Heart right ventricle (tissue), 16 donors: ENCODE results near the gene ANAPC7. TPM values are rescaled to one million over a fixed set of nuclear protein-coding genes. Genes with fewer than 3 reads are reported as not detected.

Experiments used
- ATAC-seq, 8 donors: fragments of 200-7000 bp; cut with Tn5 transposase; one replicate each; pipeline ENCODE4 v1.9.1; 2020; ENCODE audit warnings: mild to moderate bottlenecking in 8 of 8, moderate library complexity in 8 of 8, moderate number of reproducible peaks in 1 of 8
- DNase-seq, 2 donors: peaks; one replicate each; pipeline ENCODE4 v3.0.0-alpha.2; 2020
- H3K27ac ChIP-seq, 10 donors: fragments of 200-600 bp; sonication (generic) in 2 of 10; one replicate each; pipeline versions ENCODE4 v1.5.0 to v1.8.0; 2020 to 2022; ENCODE audit warnings: mild to moderate bottlenecking in 3 of 10
- H3K27me3 ChIP-seq, 7 donors: fragments of 200-600 bp; one replicate each; pipeline ENCODE4 v1.8.0; 2021 to 2022; ENCODE audit warnings: mild to moderate bottlenecking in 2 of 7
- H3K36me3 ChIP-seq, 9 donors: fragments of 200-600 bp; sonication (generic) in 1 of 9; one replicate each; pipeline versions ENCODE4 v1.5.0 to v1.8.0; 2020 to 2022; ENCODE audit warnings: mild to moderate bottlenecking in 2 of 9
- H3K4me1 ChIP-seq, 9 donors: fragments of 200-600 bp; sonication (generic) in 1 of 9; one replicate each; pipeline versions ENCODE4 v1.5.0 to v1.8.0; 2020 to 2022; ENCODE audit warnings: mild to moderate bottlenecking in 4 of 9
- H3K4me3 ChIP-seq, 10 donors: fragments of 200-600 bp; sonication (generic) in 2 of 10; one replicate each; pipeline versions ENCODE4 v1.5.0 to v1.8.0; 2020 to 2022; ENCODE audit warnings: mild to moderate bottlenecking in 7 of 10, moderate library complexity in 2 of 10
- H3K9me3 ChIP-seq, 11 donors: fragments of 200-600 bp in 10 of 11; sonication (generic) in 2 of 11; one replicate each; pipeline versions ENCODE4 v1.5.0 to v1.8.0; 2013 to 2022; ENCODE audit warnings: mild to moderate bottlenecking in 2 of 11, control low read depth in 1 of 11, moderate library complexity in 1 of 11
- WGBS, 2 donors: extraction: QIAGEN DNeasy Blood & Tissue Kit; methylation state at CpG; one replicate each; pipeline ENCODE4 v1.1.7; 2013; ENCODE audit warnings: inconsistent platforms in 1 of 2; 5-methylcytosine and 5-hydroxymethylcytosine counted together
- intact Hi-C, 10 donors: fragments of 100-400 bp; cut with DNase I; formaldehyde crosslinking; loops; one replicate each; pipeline versions ENCODE4 v1.11.1 to v1.14.2; 2022
- polyA plus RNA-seq, 2 donors: library from polyadenylated mRNA; stranded (reverse); fragments of 200-250 nt; gene quantifications; one replicate each; pipeline ENCODE4 v1.2.3, GENCODE V29; 2013
- total RNA-seq, 10 donors: library from RNA; stranded (reverse); fragmentation: NEBNext Ultra II Directional in 3 of 10; extraction: Animal tissue kit (Norgen Biotek cat#: 25700) in 3 of 10; gene quantifications; one replicate each; pipeline versions ENCODE4 v1.2.1 to v1.2.4, GENCODE V29; 2021 to 2023
- TF ChIP-seq, protein P1 (sequence below), 9 donors: fragments of 200-600 bp; sonication (generic) in 2 of 9; IDR thresholded peaks; one replicate each; pipeline versions ENCODE4 v1.5.0 to v1.8.0; 2021 to 2022; ENCODE audit warnings: antibody characterized with exemption in 9 of 9, mild to moderate bottlenecking in 5 of 9, moderate library complexity in 1 of 9
- donor health status: Arrhythmogenic right ventricular cardiomyopathy.
- donor health status: ischemic (EF 13 %, LVEDD 7.1; RV severe dilation, severe dysfunction).
- donor health status: healthy with polysubstance abuse.
- donor health status: DM: no; HTN: yes; CAD: no.
- donor health status: DM: no; HTN: no; CAD: no.
- donor health status: ischemic (EF 25% LVEDD 6.9; RV normal size, moderate dysfunction).
- donor health status: ischemic (EF 25% LVEDD 5.7; RV mildly dilated, moderate dysfunction).
- donor health status: healthy.
- donor health status: DM: yes; HTN: yes; CAD: no.
- donor health status: Ischemic cardiomyopathy.
- donor health status: ischemic (EF 35%, LVEDD 5.7; RV mildly dilated, moderate dysfunction).
- donor health status: nonischemic (EF 11% LVEDD 7.7; RV severe dilation, severe dysfunction).
- donor health status: DM: yes; HTN: yes; CAD: no.
- donor health status: PGD.
- donor health status: ischemic (EF 29% LVEDD 5.4; RV normal size, mild dysfunction).
- donor health status: nonischemic (EF 23%, LVEDD 6.1; RV moderate dilation, normal function).

Gene ANAPC7
- total and polyA plus RNA-seq, 12 donors, result 28.9 to 54.6 (median 35.3) TPM

DNA sequence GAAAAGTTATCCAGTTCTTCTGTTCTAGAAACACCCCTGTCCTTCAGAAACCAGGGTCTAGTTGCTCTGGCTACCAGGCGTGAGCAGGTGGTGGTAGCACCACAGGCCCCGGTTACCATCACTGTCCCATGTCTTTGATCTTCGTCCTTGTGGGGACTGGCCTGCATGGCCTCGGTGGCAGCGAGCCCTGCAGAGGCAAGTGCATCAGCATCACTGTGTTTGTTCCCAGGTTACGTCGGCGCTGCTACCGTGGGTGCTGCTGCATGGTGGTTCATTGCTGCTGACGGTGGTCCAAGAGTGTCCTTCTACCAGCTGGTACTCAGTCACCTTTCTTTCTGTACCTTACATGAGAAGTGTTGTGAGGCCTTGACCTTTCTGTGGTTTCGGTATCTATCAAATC lies 58.9 kb downstream of the ANAPC7 start:
- Histone ChIP-seq H3K36me3 (peaks cover 4 to 100% (median 94%) of the 10 kb centered on the region in 9 donors), H3K4me1 (peaks cover 0 to 30% (median 13%) of the 10 kb centered on the region in 9 donors), H3K9me3 (no peaks in the 10 kb centered on the region), H3K27ac (peak overlapping the region in 2 of 10 donors; percentile 0 to 18), H3K4me3 (no peak overlapping the region), H3K27me3 (no peaks in the 10 kb centered on the region)
- ATAC-seq, result peak in 1 of 8 donors; percentile 10
- 88 to 89% methylated on average over 11 of the region's 11 CpGs for WGBS, 2 donors
- intact Hi-C loops, result loop anchor here in 1 of 10 donors (10.0 kb wide), 1 partner anchor 240 kb away; no protein-coding TSS in a partner anchor
- no peak for DNase-seq
- TF ChIP-seq, protein P1, sequence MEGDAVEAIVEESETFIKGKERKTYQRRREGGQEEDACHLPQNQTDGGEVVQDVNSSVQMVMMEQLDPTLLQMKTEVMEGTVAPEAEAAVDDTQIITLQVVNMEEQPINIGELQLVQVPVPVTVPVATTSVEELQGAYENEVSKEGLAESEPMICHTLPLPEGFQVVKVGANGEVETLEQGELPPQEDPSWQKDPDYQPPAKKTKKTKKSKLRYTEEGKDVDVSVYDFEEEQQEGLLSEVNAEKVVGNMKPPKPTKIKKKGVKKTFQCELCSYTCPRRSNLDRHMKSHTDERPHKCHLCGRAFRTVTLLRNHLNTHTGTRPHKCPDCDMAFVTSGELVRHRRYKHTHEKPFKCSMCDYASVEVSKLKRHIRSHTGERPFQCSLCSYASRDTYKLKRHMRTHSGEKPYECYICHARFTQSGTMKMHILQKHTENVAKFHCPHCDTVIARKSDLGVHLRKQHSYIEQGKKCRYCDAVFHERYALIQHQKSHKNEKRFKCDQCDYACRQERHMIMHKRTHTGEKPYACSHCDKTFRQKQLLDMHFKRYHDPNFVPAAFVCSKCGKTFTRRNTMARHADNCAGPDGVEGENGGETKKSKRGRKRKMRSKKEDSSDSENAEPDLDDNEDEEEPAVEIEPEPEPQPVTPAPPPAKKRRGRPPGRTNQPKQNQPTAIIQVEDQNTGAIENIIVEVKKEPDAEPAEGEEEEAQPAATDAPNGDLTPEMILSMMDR (IDR thresholded peaks at IDR 0.05), result no peak

DNA sequence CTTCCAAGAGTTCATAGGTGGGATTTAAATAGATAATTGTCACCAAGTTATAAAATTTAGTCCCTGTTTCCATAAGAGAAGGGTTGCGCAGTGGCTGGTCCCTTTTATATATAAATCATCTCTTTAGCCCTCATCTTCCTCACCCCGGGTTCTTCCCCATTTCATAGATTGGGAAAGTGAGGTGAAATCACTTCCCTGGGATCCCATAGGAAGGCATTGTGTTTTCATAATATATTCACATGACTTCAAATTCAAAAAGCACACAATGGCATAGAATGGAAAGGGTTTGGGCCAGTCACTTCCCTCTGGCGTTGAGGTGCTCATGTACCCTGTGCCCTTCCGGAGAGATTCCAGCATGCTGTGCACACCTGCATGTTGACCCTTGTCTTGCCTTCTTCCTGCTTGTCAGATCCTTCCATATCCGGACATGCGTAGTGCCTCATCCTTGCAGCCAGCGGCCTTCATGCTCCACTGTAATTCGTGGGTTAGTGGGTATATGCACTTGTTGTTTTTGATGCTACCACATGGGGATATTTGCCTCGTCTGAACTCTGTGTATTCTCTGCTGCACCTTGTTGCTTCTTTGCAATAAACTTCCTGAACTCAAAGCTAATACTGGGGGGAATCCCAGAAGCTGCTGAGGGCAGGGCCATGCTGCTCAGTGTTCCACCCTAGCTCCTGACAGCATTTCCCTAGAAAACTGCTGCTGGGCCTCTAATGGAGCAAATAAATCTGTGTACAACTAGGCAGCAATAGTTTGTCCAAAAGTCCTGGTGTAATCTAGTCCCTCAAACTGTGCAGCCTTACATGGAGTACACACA lies 59.6 kb downstream of the ANAPC7 start:
- H3K27ac ChIP-seq, result peak overlapping the region in 2 of 10 donors; percentile 0 to 18

DNA sequence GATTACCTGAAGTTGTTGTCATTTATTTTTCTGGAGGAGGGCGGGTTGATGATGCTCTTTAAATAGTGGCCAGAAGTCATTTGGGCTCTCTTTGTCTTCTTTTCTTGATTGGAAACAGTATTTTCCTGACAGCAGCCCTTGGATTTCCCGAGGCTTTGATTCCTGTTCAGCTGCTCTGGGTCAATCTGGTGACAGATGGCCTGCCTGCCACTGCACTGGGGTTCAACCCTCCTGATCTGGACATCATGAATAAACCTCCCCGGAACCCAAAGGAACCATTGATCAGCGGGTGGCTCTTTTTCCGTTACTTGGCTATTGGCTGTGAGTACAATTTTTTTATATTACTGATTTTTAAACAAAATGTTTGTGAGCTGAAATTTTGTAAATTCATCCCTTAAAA lies 60.4 kb downstream of the ANAPC7 start:
- H3K4me1 ChIP-seq, result peaks cover 0 to 24% (median 14%) of the 10 kb centered on the region in 9 donors
- no peak overlapping the region for H3K4me3 ChIP-seq
- intact Hi-C loops, result loop anchor here in 1 of 10 donors (10.0 kb wide), 1 partner anchor 238 kb away; no protein-coding TSS in a partner anchor
- H3K27ac ChIP-seq, result no peak overlapping the region
- no peak for ATAC-seq
- H3K27me3 ChIP-seq, result no peaks in the 10 kb centered on the region
- TF ChIP-seq, protein P1 (IDR thresholded peaks at IDR 0.05), result no peak
- H3K9me3 ChIP-seq, result no peaks in the 10 kb centered on the region
- DNase-seq, result no peak
- H3K36me3 ChIP-seq, result peaks cover 12 to 100% (median 90%) of the 10 kb centered on the region in 9 donors
- 84% methylated on average over 5 of the region's 5 CpGs for WGBS, 2 donors

More for the DNA sequence above, 59.6 kb downstream of the ANAPC7 start:
- H3K4me1 ChIP-seq, result peaks cover 0 to 23% (median 13%) of the 10 kb centered on the region in 9 donors
- ATAC-seq (peak in 1 of 8 donors; percentile 2), DNase-seq (no peak)
- TF ChIP-seq, protein P1 (IDR thresholded peaks at IDR 0.05), result no peak
- no peak overlapping the region for H3K4me3 ChIP-seq
- H3K9me3 ChIP-seq, result no peaks in the 10 kb centered on the region
- no peaks in the 10 kb centered on the region for H3K27me3 ChIP-seq
- intact Hi-C loops, result loop anchor here in 1 of 10 donors (10.0 kb wide), 1 partner anchor 239 kb away; no protein-coding TSS in a partner anchor
- WGBS, 2 donors, result 85 to 86% methylated on average over 9 of the region's 9 CpGs
- H3K36me3 ChIP-seq, result peaks cover 4 to 100% (median 92%) of the 10 kb centered on the region in 9 donors

DNA sequence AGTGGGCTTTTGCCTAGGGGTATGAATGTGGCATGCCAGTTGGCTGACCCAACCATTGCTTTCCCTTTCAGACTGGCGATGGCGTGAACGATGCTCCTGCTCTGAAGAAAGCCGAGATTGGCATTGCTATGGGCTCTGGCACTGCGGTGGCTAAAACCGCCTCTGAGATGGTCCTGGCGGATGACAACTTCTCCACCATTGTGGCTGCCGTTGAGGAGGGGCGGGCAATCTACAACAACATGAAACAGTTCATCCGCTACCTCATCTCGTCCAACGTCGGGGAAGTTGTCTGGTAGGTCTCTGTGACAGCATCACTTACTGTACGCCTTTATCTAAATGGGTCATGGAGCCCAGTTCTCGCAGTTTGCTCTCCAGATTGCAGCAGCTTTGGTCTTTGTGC lies 61.4 kb downstream of the ANAPC7 start:
- DNase-seq, result no peak
- TF ChIP-seq, protein P1 (IDR thresholded peaks at IDR 0.05), result no peak
- Histone ChIP-seq H3K9me3 (no peaks in the 10 kb centered on the region), H3K36me3 (peaks cover 13 to 100% (median 90%) of the 10 kb centered on the region in 9 donors), H3K27ac (no peak overlapping the region), H3K4me1 (peaks cover 0 to 33% (median 14%) of the 10 kb centered on the region in 9 donors), H3K4me3 (no peak overlapping the region), H3K27me3 (no peaks in the 10 kb centered on the region)
- 75 to 80% methylated on average over 15 of the region's 15 CpGs for whole genome bisulfite sequencing, 2 donors
- intact Hi-C loops, result loop anchor here in 1 of 10 donors (10.0 kb wide), 1 partner anchor 237 kb away; no protein-coding TSS in a partner anchor
- peak in 1 of 8 donors; percentile 1 for ATAC-seq
